IMR-90 (cell line): ENCODE measurements around the gene PERM1. TPM values are rescaled to one million over a fixed set of nuclear protein-coding genes. Genes with fewer than 3 reads are reported as not detected.
A peak's percentile ranks its signal among the peaks of the same experiment; 100 is the strongest.

ENCODE experiments used
- ATAC-seq: fragments of 200-7000 bp; cut with Tn5 transposase; 2 replicates; pipeline ENCODE4 v1.9.1; 2020; ENCODE audit warnings: low read depth, mild to moderate bottlenecking, moderate library complexity
- BruUV-seq: library from RNA; stranded (reverse); fragments of 400-500 nt; replicated peaks from 2 replicates; lab custom pipeline; 2021; lab: Mats Ljungman, UMichigan
- CTCF ChIA-PET: fragments of 300-600 bp; formaldehyde crosslinking; extraction: SDS; loops from one replicate; lab custom pipeline; 2021; ENCODE audit warnings: antibody characterized with exemption; lab: Yijun Ruan, JAX
- POLR2A ChIA-PET: fragments of 300-600 bp; sonication (Branson Sonifier 250); formaldehyde crosslinking; loops from one replicate; lab custom pipeline; 2022; ENCODE audit warnings: antibody characterized with exemption; ENCODE audit not compliant: unreplicated experiment; lab: Charles Lee
- DNase-seq: peaks from one replicate; pipeline ENCODE4 v3.0.0; 2013
- H2AFZ ChIP-seq: replicated peaks from 2 replicates; pipeline ENCODE3; 2013; ENCODE audit warnings: low read length, mild to moderate bottlenecking; ENCODE audit not compliant: poor library complexity
- H2AK5ac ChIP-seq: 2 replicates; pipeline ENCODE4 v1.6.1; 2013; ENCODE audit warnings: low read depth, low read length, inconsistent platforms
- H2AK9ac ChIP-seq: replicated peaks from 2 replicates; pipeline ENCODE3; 2013; ENCODE audit warnings: mild to moderate bottlenecking, low read depth, low read length, moderate library complexity; ENCODE audit not compliant: poor library complexity
- H2BK120ac ChIP-seq: 2 replicates; pipeline ENCODE4 v1.6.1; 2013; ENCODE audit warnings: low read depth, low read length, inconsistent platforms
- H2BK15ac ChIP-seq: 3 replicates; pipeline ENCODE4 v1.6.1; 2013; ENCODE audit warnings: low read depth, low read length, inconsistent platforms
- H2BK20ac ChIP-seq: 2 replicates; pipeline ENCODE4 v1.6.1; 2013; ENCODE audit warnings: low read depth, mild to moderate bottlenecking, inconsistent platforms, low read length, moderate library complexity
- H2BK5ac ChIP-seq: 2 replicates; pipeline ENCODE4 v1.6.1; 2013; ENCODE audit warnings: mild to moderate bottlenecking, low read depth, low read length, inconsistent platforms; ENCODE audit not compliant: poor library complexity, severe bottlenecking
- H3K14ac ChIP-seq: replicated peaks from 2 replicates; pipeline ENCODE4 v1.6.1; 2013; ENCODE audit warnings: low read depth, low read length, inconsistent platforms
- H3K18ac ChIP-seq: 2 replicates; pipeline ENCODE4 v1.6.1; 2013; ENCODE audit warnings: low read depth, low read length, control low read depth
- H3K23ac ChIP-seq: 2 replicates; pipeline ENCODE4 v1.6.1; 2013; ENCODE audit warnings: low read depth, low read length, inconsistent platforms
- H3K27ac ChIP-seq: 2 replicates; pipeline ENCODE4 v1.5.1; 2013; ENCODE audit warnings: mild to moderate bottlenecking, control low read depth, low read length; ENCODE audit not compliant: insufficient read depth
- H3K27me3 ChIP-seq: 2 replicates; pipeline ENCODE4 v1.6.1; 2013; ENCODE audit warnings: low read length; ENCODE audit not compliant: control insufficient read depth, insufficient read depth
- H3K36me3 ChIP-seq: 2 replicates; pipeline ENCODE4 v1.6.1; 2013; ENCODE audit warnings: low read length, mixed read lengths; ENCODE audit not compliant: control insufficient read depth, insufficient read depth
- H3K4ac ChIP-seq: 2 replicates; pipeline ENCODE4 v1.6.1; 2013; ENCODE audit warnings: low read depth, low read length, inconsistent platforms
- H3K4me1 ChIP-seq: 2 replicates; pipeline ENCODE4 v1.6.1; 2013; ENCODE audit warnings: low read length, mixed read lengths; ENCODE audit not compliant: control insufficient read depth, insufficient read depth
- H3K4me2 ChIP-seq: 2 replicates; pipeline ENCODE4 v1.6.1; 2013; ENCODE audit warnings: low read depth, mild to moderate bottlenecking, control low read depth, low read length, moderate library complexity
- H3K4me3 ChIP-seq: 2 replicates; pipeline ENCODE4 v1.5.1; 2013; ENCODE audit warnings: low read depth, mild to moderate bottlenecking, control low read depth, low read length, moderate library complexity; ENCODE audit not compliant: insufficient read depth
- H3K56ac ChIP-seq: 2 replicates; pipeline ENCODE4 v1.6.1; 2013; ENCODE audit warnings: low read length, inconsistent platforms; ENCODE audit not compliant: insufficient read depth; ENCODE audit errors: extremely low read depth
- H3K79me1 ChIP-seq, 2 experiments: 2 replicates each; pipeline ENCODE4 v1.6.1; 2013; ENCODE audit warnings: low read length in 2 of 2, inconsistent platforms in 1 of 2, low read depth in 1 of 2
- H3K9ac ChIP-seq: 2 replicates; pipeline ENCODE4 v1.6.1; 2013; ENCODE audit warnings: low read depth, low read length, control low read depth
- H3K9me1 ChIP-seq: 2 replicates; pipeline ENCODE4 v1.6.1; 2013; ENCODE audit warnings: low read length, inconsistent platforms; ENCODE audit not compliant: insufficient read depth
- H3K9me3 ChIP-seq: 2 replicates; pipeline ENCODE4 v1.6.1; 2013; ENCODE audit warnings: low read length; ENCODE audit not compliant: control insufficient read depth, insufficient read depth
- H4K20me1 ChIP-seq: 2 replicates; pipeline ENCODE4 v1.6.1; 2013; ENCODE audit warnings: low read length, inconsistent platforms; ENCODE audit not compliant: insufficient read depth
- H4K5ac ChIP-seq: 2 replicates; pipeline ENCODE4 v1.6.1; 2013; ENCODE audit warnings: mild to moderate bottlenecking, low read depth, low read length, control low read depth
- H4K8ac ChIP-seq, 2 experiments: 2 replicates each; pipeline ENCODE4 v1.6.1; 2013; ENCODE audit warnings: low read depth in 2 of 2, low read length in 2 of 2, control low read depth in 1 of 2, inconsistent platforms in 1 of 2
- H4K91ac ChIP-seq: 2 replicates; pipeline ENCODE4 v1.6.1; 2013; ENCODE audit warnings: low read depth, low read length, inconsistent platforms; ENCODE audit not compliant: insufficient read depth
- BHLHE40 ChIP-seq: fragments of 150-350 bp; IDR thresholded peaks from 2 replicates; pipeline ENCODE4 v1.6.1; 2016; ENCODE audit warnings: mild to moderate bottlenecking, low read depth, low read length
- MAFK ChIP-seq: IDR thresholded peaks from 2 replicates; pipeline ENCODE4 v1.6.1; 2012; ENCODE audit warnings: low read depth, low read length, improper control_type of control experiment
- MAZ ChIP-seq: IDR thresholded peaks from 2 replicates; pipeline ENCODE4 v1.6.1; 2012; ENCODE audit warnings: low read depth, mild to moderate bottlenecking, low read length, improper control_type of control experiment, moderate library complexity, borderline replicate concordance
- POLR2A ChIP-seq: IDR thresholded peaks from 2 replicates; pipeline ENCODE4 v1.6.1; 2012; ENCODE audit warnings: mild to moderate bottlenecking, low read depth, low read length
- WGBS, 2 experiments: methylation state at CpG; one replicate each; pipeline versions ENCODE4 v1.1.5 to v1.1.7; 2013; ENCODE audit warnings: missing lambda C conversion rate in 2 of 2; ENCODE audit not compliant: insufficient read length in 1 of 2; ENCODE audit errors: extremely low coverage in 2 of 2; 5-methylcytosine and 5-hydroxymethylcytosine counted together
- dilution Hi-C: fragments of 300-500 bp; cut with HindIII; formaldehyde crosslinking; loops from one replicate; pipeline ENCODE4 v1.14.3; 2018; ENCODE audit warnings: low sequenced_read_pairs; ENCODE audit not compliant: unreplicated experiment
- in situ Hi-C: fragments of 300-500 bp; cut with MboI; formaldehyde crosslinking; loops from 3 replicates; pipeline ENCODE4 v1.14.3; 2019; ENCODE audit warnings: low sequenced_read_pairs, inconsistent platforms, mixed read lengths
- intact Hi-C: fragments of 100-400 bp; cut with micrococcal nuclease; formaldehyde crosslinking; loops from 2 replicates; pipeline ENCODE4 v1.10.0; 2022
- polyA plus RNA-seq, 3 experiments: library from polyadenylated mRNA; depleted of rRNA; stranded (reverse); fragments of >200 nt; gene quantifications; 2 replicates each; pipeline ENCODE4 v1.2.3, GENCODE V29; 2012; ENCODE audit warnings: low replicate concordance in 1 of 3
- total RNA-seq: library from RNA; depleted of rRNA; stranded (reverse); fragments of >200 nt; gene quantifications from 2 replicates; pipeline ENCODE4 v1.2.3, GENCODE V29; 2012

PERM1 gene
- total and polyA plus RNA-seq, 2 of the 4 experiments (the other 2 are of a cell fraction), result not detected

DNA sequence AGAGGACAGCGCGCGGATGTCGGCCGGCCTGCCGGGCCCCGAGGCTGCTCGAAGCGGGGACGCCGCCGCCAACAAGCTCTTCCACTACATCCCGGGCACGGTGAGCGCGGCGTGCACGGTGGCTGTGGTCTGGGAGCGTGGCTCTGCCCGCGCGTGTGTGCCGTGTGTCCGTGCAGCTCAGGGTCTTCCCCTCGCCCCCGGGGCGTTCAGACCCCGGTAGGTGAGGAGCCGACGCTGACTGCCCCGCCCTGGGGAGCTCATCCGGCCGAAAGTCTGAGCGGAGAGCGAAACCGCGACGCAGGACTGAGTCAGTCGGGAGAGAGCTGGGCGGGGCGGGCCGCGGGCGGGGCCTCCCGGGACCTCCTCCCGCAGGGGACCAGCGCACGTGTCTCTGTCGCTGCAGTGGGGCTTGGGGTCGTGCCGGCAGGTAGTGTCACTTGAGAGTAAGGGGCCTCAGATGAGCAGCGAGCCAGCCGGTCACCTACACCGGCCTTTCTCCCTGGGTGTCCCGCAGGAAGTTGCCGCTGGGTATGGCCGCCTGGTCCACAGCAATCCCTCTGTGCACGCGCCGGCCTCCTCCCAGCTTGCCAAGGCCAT is 15.1 kb downstream of the PERM1 start (continued):
- no peak for TF ChIP-seq MAFK
- TF ChIP-seq MAZ, result peak; percentile 84; the same call in 1 of the 2 replicates

DNA sequence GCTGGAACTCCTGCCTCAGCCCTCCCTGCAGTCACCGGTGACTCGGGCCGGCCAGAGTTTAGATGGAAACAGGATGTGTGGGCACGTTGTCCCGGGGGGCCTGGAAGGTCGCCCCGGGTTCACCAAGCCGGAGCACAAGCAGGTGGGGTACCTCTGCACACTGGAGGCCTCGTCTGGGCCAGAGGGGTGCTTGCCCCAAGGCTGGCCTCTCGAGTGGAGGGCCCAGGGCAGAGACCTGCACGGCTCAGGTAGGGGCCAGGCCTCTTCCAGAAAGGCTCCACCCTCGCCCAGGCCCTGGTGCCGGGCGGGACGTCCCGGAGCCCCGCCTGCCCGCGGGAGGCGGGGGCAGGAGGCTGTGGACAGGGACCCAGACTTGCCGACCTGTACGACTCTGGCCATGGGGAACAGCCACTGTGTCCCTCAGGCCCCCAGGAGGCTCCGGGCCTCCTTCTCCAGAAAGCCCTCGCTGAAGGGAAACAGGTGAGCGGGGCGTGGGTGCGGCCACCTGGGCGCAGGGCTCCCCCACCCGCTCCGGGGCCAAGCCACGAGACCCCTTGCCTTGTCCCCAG is 15.7 kb downstream of the PERM1 start, which contains the start of gene PLEKHN1:
Gene PLEKHN1, plus strand, starts transcription at position 348 of the 569 bp plus-strand sequence. Its CDS starts 50 bp downstream, at position 398.
- Histone ChIP-seq H3K36me3 (peaks cover 20% of the 10 kb centered on the region), H3K27me3 (peaks cover 5% of the 10 kb centered on the region; the same call in 1 of the 2 replicates), H3K27ac (peak within 1 kb of the TSS; percentile 78; the same call in 1 of the 2 replicates), H3K56ac (no peak within 1 kb of the TSS; the same call in 1 of the 2 replicates), H3K9ac (peak within 1 kb of the TSS; percentile 85), H2AK5ac (peak within 1 kb of the TSS; percentile 94), H2BK120ac (peak within 1 kb of the TSS; percentile 66), H3K18ac (peak within 1 kb of the TSS; percentile 77; the same call in 1 of the 2 replicates), H4K5ac (peak within 1 kb of the TSS; percentile 86), H2BK15ac (no peak within 1 kb of the TSS; the same call in 2 of the 3 replicates), H3K4me3 (peak within 1 kb of the TSS; percentile 92), H3K9me3 (no peaks in the 10 kb centered on the region), H3K9me1 (peaks cover 9% of the 10 kb centered on the region), H2AFZ (peak within 1 kb of the TSS; percentile 91), H3K79me1 (peaks cover 6 to 22% of the 10 kb centered on the region in 2 experiments; a peak in 3 of 4 replicates), H2BK5ac (peak within 1 kb of the TSS; percentile 83), H3K4me2 (peak within 1 kb of the TSS; percentile 96), H4K91ac (peak within 1 kb of the TSS; percentile 87), H3K23ac (peak within 1 kb of the TSS; percentile 61; the same call in 1 of the 2 replicates), H3K14ac (peak within 1 kb of the TSS; percentile 62), H4K8ac (peak within 1 kb of the TSS; percentile 76 to 89), H4K20me1 (no peaks in the 10 kb centered on the region), H2BK20ac (no peak within 1 kb of the TSS), H3K4ac (peak within 1 kb of the TSS; percentile 75), H2AK9ac (peak within 1 kb of the TSS; percentile 93), H3K4me1 (peaks cover 11% of the 10 kb centered on the region)
- ChIA-PET CTCF (no interaction called here), POLR2A (no interaction called here)
- DNase-seq, result peak; percentile 45
- 0 out of 2 replicates have a peak, but pooled peaks have one; percentile 22 for TF ChIP-seq POLR2A
- no peak for TF ChIP-seq BHLHE40
- in situ Hi-C loops, result no loop called here
- intact Hi-C loops, result no loop called here
- 22% methylated on average over 6 of the region's 31 CpGs; no CpG with 5 or more reads in 1 of the 2 experiments for WGBS, 2 experiments
- ATAC-seq, result peak; percentile 60
- dilution Hi-C loops, result no loop called here
- no TSS peak for BruUV-seq
